ENCODE results near the gene SRGAP2C.
"Not testable (repeated sequence)": the region's sequence is repeated elsewhere in the genome, so short reads cannot be mapped to it uniquely, and the experiment has no call there.

- not testable (repeated sequence) for TF ChIP-seq YY1 (IDR thresholded peaks at IDR 0.05; ENCODE audit: insufficient read depth, insufficient read length); ZNF274 (IDR thresholded peaks at IDR 0.05; ENCODE audit: low read depth, low read length); SUZ12 (IDR thresholded peaks at IDR 0.05; ENCODE audit: extremely low read depth, insufficient read depth, insufficient read length)
Measured at GRCh38 chr1:121185140-121185708, 449 bp downstream of the SRGAP2C start.

Measured in NT2/D1 (cell line).